HL-60/S4 treated with phorbol 12-myristate 13-acetate at 8.2 ng/mL for 4 days and 3 days (cell line): ENCODE measurements around the gene FLVCR2.

Experiments used
- in situ Hi-C: fragments of 300-500 bp; cut with MboI; formaldehyde crosslinking; loops from 2 replicates; pipeline ENCODE4 v1.15.0; 2022; ENCODE audit warnings: low sequenced_read_pairs

FLVCR2 gene

GRCh38 chr14:75554482-75554881 is 23.9 kb upstream of the FLVCR2 start:
- in situ Hi-C loops, result no loop called here

- in situ Hi-C loops, result no loop called here
These were observed 20.0 kb upstream of the FLVCR2 start for GRCh38 chr14:75558440-75558839.

- in situ Hi-C loops, result no loop called here
These were observed 19.4 kb upstream of the FLVCR2 start for GRCh38 chr14:75559045-75559444.

- in situ Hi-C loops, result no loop called here
These were observed 18.8 kb upstream of the FLVCR2 start for GRCh38 chr14:75559451-75560222.

- in situ Hi-C loops, result no loop called here
These were observed 17.4 kb upstream of the FLVCR2 start for GRCh38 chr14:75561013-75561432.

GRCh38 chr14:75562089-75562488 is 16.3 kb upstream of the FLVCR2 start:
- in situ Hi-C loops, result no loop called here

GRCh38 chr14:75562489-75562888 is 15.9 kb upstream of the FLVCR2 start:
- in situ Hi-C loops, result no loop called here

- in situ Hi-C loops, result no loop called here
These were observed 14.5 kb upstream of the FLVCR2 start for GRCh38 chr14:75563931-75564330.

GRCh38 chr14:75565056-75565455 is 13.4 kb upstream of the FLVCR2 start:
- in situ Hi-C loops, result no loop called here

- in situ Hi-C loops, result no loop called here
These were observed 12.1 kb upstream of the FLVCR2 start for GRCh38 chr14:75566321-75566720.

- in situ Hi-C loops, result no loop called here
These were observed 11.7 kb upstream of the FLVCR2 start for GRCh38 chr14:75566752-75567151.

- in situ Hi-C loops, result no loop called here
These were observed 10.3 kb upstream of the FLVCR2 start for GRCh38 chr14:75568140-75568539.

- in situ Hi-C loops, result no loop called here
These were observed 9.6 kb upstream of the FLVCR2 start for GRCh38 chr14:75568791-75569190.

GRCh38 chr14:75570797-75571196 is 7.6 kb upstream of the FLVCR2 start:
- in situ Hi-C loops, result no loop called here

- in situ Hi-C loops, result no loop called here
These were observed 6.3 kb upstream of the FLVCR2 start for GRCh38 chr14:75572104-75572503.

GRCh38 chr14:75577090-75577489 is 1.3 kb upstream of the FLVCR2 start:
- in situ Hi-C loops, result no loop called here

- in situ Hi-C loops, result no loop called here
These were observed 705 bp upstream of the FLVCR2 start for GRCh38 chr14:75577729-75578101.

GRCh38 chr14:75578786-75579337 is 442 bp downstream of the FLVCR2 start:
- in situ Hi-C loops, result no loop called here

- in situ Hi-C loops, result no loop called here
These were observed 981 bp downstream of the FLVCR2 start for GRCh38 chr14:75579338-75579864.

- in situ Hi-C loops, result no loop called here
These were observed 1.5 kb downstream of the FLVCR2 start for GRCh38 chr14:75579882-75580281.

GRCh38 chr14:75587388-75587787 is 9.0 kb downstream of the FLVCR2 start:
- in situ Hi-C loops, result no loop called here

GRCh38 chr14:75589931-75590330 is 11.5 kb downstream of the FLVCR2 start:
- in situ Hi-C loops, result no loop called here
